Activated CD8-positive, alpha-beta memory T cell treated with anti-CD3 and anti-CD28 coated beads, Interleukin-2, amount 10 ng/mL, durations not matched to agents 7 days and 5 days (primary cell): ENCODE measurements around the gene TMC3. TPM values are rescaled to one million over a fixed set of nuclear protein-coding genes. Genes with fewer than 3 reads are reported as not detected.

Experiments
- ATAC-seq: fragments of 150-1000 bp; cut with Tn5 transposase; one replicate; pipeline ENCODE4 v1.10.0; 2021; ENCODE audit warnings: moderate library complexity
- CTCF ChIA-PET: fragments of 350-600 bp; sonication (Branson Sonifier 250); formaldehyde crosslinking; loops from one replicate; lab custom pipeline; 2021; ENCODE audit warnings: antibody characterized with exemption; lab: Charles Lee
- DNase-seq: peaks from one replicate; pipeline ENCODE4 v3.0.0-alpha.2; 2020
- H3K27ac Mint-ChIP-seq: one replicate; pipeline ENCODE4 v1.8.0; 2021; ENCODE audit warnings: mild to moderate bottlenecking, mixed read lengths
- H3K27me3 Mint-ChIP-seq: one replicate; pipeline ENCODE4 v1.8.0; 2021; ENCODE audit warnings: mixed read lengths
- H3K36me3 Mint-ChIP-seq: one replicate; pipeline ENCODE4 v1.8.0; 2021; ENCODE audit warnings: mild to moderate bottlenecking, mixed read lengths
- H3K4me1 Mint-ChIP-seq: one replicate; pipeline ENCODE4 v1.8.0; 2021; ENCODE audit warnings: mixed read lengths
- H3K4me3 Mint-ChIP-seq: one replicate; pipeline ENCODE4 v1.8.0; 2021; ENCODE audit warnings: mild to moderate bottlenecking, moderate library complexity, mixed read lengths
- H3K9me3 Mint-ChIP-seq: one replicate; pipeline ENCODE4 v1.8.0; 2022; ENCODE audit warnings: low read depth, mixed read lengths
- total RNA-seq, 2 experiments: library from RNA; stranded (reverse); gene quantifications; one replicate each; pipeline ENCODE4 v1.2.3, GENCODE V29; 2021

Gene TMC3
- total RNA-seq, 2 experiments from 2014 or later, result not detected

- no peaks in the 10 kb centered on the region for H3K27me3 Mint-ChIP-seq
- peaks cover 49% of the 10 kb centered on the region for H3K36me3 Mint-ChIP-seq
- H3K4me3 Mint-ChIP-seq, result peak overlapping the region; percentile 96
- peaks cover 84% of the 10 kb centered on the region for H3K4me1 Mint-ChIP-seq
- H3K9me3 Mint-ChIP-seq, result no peaks in the 10 kb centered on the region
- peak overlapping the region; percentile 95 for H3K27ac Mint-ChIP-seq
- DNase-seq (no peak), ATAC-seq (peak; percentile 2)
- CTCF ChIA-PET, result interaction anchor here (0.9 to 7.7 kb wide), 7 partner anchors 11 to 104 kb away, joined by 3 to 60 read pairs (median 7); no protein-coding TSS in a partner anchor
These were observed 76.9 kb downstream of the TMC3 start for GRCh38 chr15:81297147-81297572.

GRCh38 chr15:81296673-81297072 lies 77.3 kb downstream of the TMC3 start:
- Mint-ChIP-seq H3K4me1 (peaks cover 84% of the 10 kb centered on the region), H3K27me3 (no peaks in the 10 kb centered on the region), H3K36me3 (peaks cover 44% of the 10 kb centered on the region), H3K9me3 (no peaks in the 10 kb centered on the region), H3K27ac (peak overlapping the region; percentile 95), H3K4me3 (peak overlapping the region; percentile 96)
- CTCF ChIA-PET, result interaction anchor here (0.7 to 7.7 kb wide), 8 partner anchors 8 to 104 kb away, joined by 3 to 60 read pairs (median 4); partner anchors contain the start of gene STARD5
- peak; percentile 93 for DNase-seq
- ATAC-seq, result peak; percentile 73

- peaks cover 84% of the 10 kb centered on the region for H3K4me1 Mint-ChIP-seq
- ATAC-seq (peak; percentile 1), DNase-seq (no peak)
- peak overlapping the region; percentile 95 for H3K27ac Mint-ChIP-seq
- CTCF ChIA-PET, result interaction anchor here (0.7 to 7.7 kb wide), 8 partner anchors 9 to 105 kb away, joined by 3 to 60 read pairs (median 4); partner anchors contain the start of gene STARD5
- H3K9me3 Mint-ChIP-seq, result no peaks in the 10 kb centered on the region
- H3K4me3 Mint-ChIP-seq, result peak overlapping the region; percentile 96
- no peaks in the 10 kb centered on the region for H3K27me3 Mint-ChIP-seq
- H3K36me3 Mint-ChIP-seq, result peaks cover 39% of the 10 kb centered on the region
These were observed 77.8 kb downstream of the TMC3 start for GRCh38 chr15:81296186-81296585.

DNA sequence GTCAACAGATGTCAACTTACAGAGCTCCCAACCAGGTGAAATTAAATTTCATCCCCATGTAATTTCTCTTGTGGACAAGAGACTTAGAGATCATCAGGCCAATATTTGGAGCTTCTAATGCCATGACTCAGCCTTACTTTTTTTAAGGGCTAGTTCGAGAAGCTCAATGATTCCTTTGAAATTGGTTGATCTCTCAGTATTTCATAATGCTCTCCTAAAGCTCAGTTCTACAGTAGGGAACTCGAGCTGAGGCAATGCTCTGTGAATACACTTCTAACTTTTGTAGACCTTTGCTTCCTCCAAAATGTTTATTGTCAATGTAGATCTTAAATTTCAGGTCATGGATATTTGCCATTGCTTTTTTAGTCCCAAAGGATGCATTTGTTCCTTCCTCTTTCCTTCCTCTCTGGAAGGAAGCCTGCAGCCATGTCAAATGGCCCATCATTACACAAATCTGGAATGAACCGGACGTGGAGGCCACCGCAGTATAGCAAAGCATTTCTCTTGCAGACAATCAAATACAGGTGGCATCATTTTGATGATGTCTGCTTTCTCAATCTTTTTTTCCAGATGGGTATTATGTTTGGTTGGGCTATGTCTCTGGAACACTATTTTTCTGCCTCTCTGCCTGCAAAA lies 78.4 kb downstream of the TMC3 start:
- H3K27ac Mint-ChIP-seq, result peak overlapping the region; percentile 95
- H3K4me1 Mint-ChIP-seq, result peaks cover 82% of the 10 kb centered on the region
- ATAC-seq (no peak), DNase-seq (no peak)
- peaks cover 33% of the 10 kb centered on the region for H3K36me3 Mint-ChIP-seq
- CTCF ChIA-PET, result interaction anchor here (0.7 to 7.7 kb wide), 6 partner anchors 10 to 305 kb away, joined by 3 to 60 read pairs (median 3); partner anchors contain the start of gene STARD5
- peak overlapping the region; percentile 96 for H3K4me3 Mint-ChIP-seq
- H3K9me3 Mint-ChIP-seq, result no peaks in the 10 kb centered on the region
- no peaks in the 10 kb centered on the region for H3K27me3 Mint-ChIP-seq

DNA sequence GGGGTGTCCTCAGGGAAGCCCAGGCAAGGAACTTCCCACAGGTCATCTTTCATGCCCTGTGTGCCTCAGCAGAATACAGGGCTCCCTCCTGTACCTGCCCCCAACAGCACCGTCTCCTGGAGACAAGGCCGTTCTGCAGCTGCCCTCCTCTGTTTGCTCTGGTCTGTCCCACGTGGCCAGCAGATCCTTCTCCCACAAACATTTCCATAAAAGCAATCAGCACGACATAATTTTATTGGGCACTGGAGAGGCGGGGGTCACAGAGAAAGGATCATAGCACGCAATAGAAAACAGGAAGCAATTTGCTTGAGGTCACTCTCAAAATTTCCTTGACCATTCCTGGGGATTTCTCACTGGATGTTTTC lies 79.5 kb downstream of the TMC3 start:
- peak overlapping the region; percentile 95 for H3K27ac Mint-ChIP-seq
- no peak for DNase-seq
- CTCF ChIA-PET, result interaction anchor here (1.3 to 7.7 kb wide), 5 partner anchors 7 to 304 kb away, joined by 3 to 60 read pairs (median 17); no protein-coding TSS in a partner anchor
- H3K27me3 Mint-ChIP-seq, result no peaks in the 10 kb centered on the region
- peaks cover 23% of the 10 kb centered on the region for H3K36me3 Mint-ChIP-seq
- no peaks in the 10 kb centered on the region for H3K9me3 Mint-ChIP-seq
- H3K4me3 Mint-ChIP-seq, result peak overlapping the region; percentile 57
- H3K4me1 Mint-ChIP-seq, result peaks cover 76% of the 10 kb centered on the region
- no peak for ATAC-seq

- peak overlapping the region; percentile 95 for H3K27ac Mint-ChIP-seq
- H3K4me1 Mint-ChIP-seq, result peaks cover 71% of the 10 kb centered on the region
- H3K9me3 Mint-ChIP-seq, result no peaks in the 10 kb centered on the region
- peaks cover 17% of the 10 kb centered on the region for H3K36me3 Mint-ChIP-seq
- ATAC-seq, result peak; percentile 66
- CTCF ChIA-PET, result interaction anchor here (0.6 to 7.7 kb wide), 7 partner anchors 8 to 270 kb away, joined by 3 to 60 read pairs (median 6); no protein-coding TSS in a partner anchor
- peak overlapping the region; percentile 57 for H3K4me3 Mint-ChIP-seq
- H3K27me3 Mint-ChIP-seq, result no peaks in the 10 kb centered on the region
- peak; percentile 88 for DNase-seq
These were observed 80.1 kb downstream of the TMC3 start for GRCh38 chr15:81293728-81294515.

- ATAC-seq, result no peak
- CTCF ChIA-PET, result interaction anchor here (2.0 to 7.7 kb wide), 5 partner anchors 9 to 31 kb away, joined by 5 to 60 read pairs (median 17); partner anchors contain the start of gene STARD5
- Mint-ChIP-seq H3K27me3 (no peaks in the 10 kb centered on the region), H3K9me3 (no peaks in the 10 kb centered on the region), H3K27ac (peak overlapping the region; percentile 95), H3K4me3 (peak overlapping the region; percentile 57), H3K4me1 (peaks cover 67% of the 10 kb centered on the region), H3K36me3 (peaks cover 6% of the 10 kb centered on the region)
- no peak for DNase-seq
These were observed 81.5 kb downstream of the TMC3 start for GRCh38 chr15:81292523-81293001.

- Mint-ChIP-seq H3K27ac (peak overlapping the region; percentile 95), H3K4me3 (peak overlapping the region; percentile 57), H3K9me3 (no peaks in the 10 kb centered on the region), H3K36me3 (peaks cover 4% of the 10 kb centered on the region), H3K27me3 (no peaks in the 10 kb centered on the region), H3K4me1 (peaks cover 68% of the 10 kb centered on the region)
- ATAC-seq (no peak), DNase-seq (no peak)
- CTCF ChIA-PET, result interaction anchor here (1.4 to 7.7 kb wide), 6 partner anchors 10 to 32 kb away, joined by 3 to 60 read pairs (median 14); partner anchors contain the start of gene STARD5
These were observed 82.0 kb downstream of the TMC3 start for GRCh38 chr15:81291916-81292522.

- DNase-seq (no peak), ATAC-seq (no peak)
- Mint-ChIP-seq H3K4me1 (peaks cover 69% of the 10 kb centered on the region), H3K4me3 (no peak overlapping the region), H3K36me3 (peaks cover 7% of the 10 kb centered on the region), H3K27ac (no peak overlapping the region), H3K9me3 (no peaks in the 10 kb centered on the region), H3K27me3 (no peaks in the 10 kb centered on the region)
- CTCF ChIA-PET, result interaction anchor here (1.1 to 7.7 kb wide), 4 partner anchors 11 to 23 kb away, joined by 3 to 60 read pairs (median 20); no protein-coding TSS in a partner anchor
These were observed 84.1 kb downstream of the TMC3 start for GRCh38 chr15:81289910-81290309.

DNA sequence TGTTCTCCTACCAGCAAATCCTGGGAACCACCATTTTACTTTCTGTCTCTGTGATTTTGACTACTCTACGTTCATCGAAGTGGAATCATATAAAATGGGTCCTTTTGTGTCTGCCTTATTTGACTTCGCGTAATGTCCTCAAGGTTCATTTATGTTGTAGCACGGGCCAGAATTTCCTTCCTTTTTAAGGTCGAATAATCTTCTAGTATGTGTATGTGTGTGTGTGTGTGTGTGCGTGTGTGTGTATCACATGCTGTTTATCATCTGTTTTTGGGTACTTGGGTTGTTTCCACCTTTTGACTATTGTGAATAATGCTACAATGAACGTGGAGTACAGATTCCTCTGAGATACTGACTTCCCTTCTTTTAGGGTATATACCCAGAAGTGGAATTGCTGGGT lies 85.4 kb downstream of the TMC3 start:
- Mint-ChIP-seq H3K27ac (no peak overlapping the region), H3K4me3 (no peak overlapping the region), H3K4me1 (peaks cover 59% of the 10 kb centered on the region), H3K27me3 (no peaks in the 10 kb centered on the region), H3K9me3 (no peaks in the 10 kb centered on the region), H3K36me3 (peaks cover 7% of the 10 kb centered on the region)
- CTCF ChIA-PET, result no interaction called here
- ATAC-seq (no peak), DNase-seq (no peak)

DNA sequence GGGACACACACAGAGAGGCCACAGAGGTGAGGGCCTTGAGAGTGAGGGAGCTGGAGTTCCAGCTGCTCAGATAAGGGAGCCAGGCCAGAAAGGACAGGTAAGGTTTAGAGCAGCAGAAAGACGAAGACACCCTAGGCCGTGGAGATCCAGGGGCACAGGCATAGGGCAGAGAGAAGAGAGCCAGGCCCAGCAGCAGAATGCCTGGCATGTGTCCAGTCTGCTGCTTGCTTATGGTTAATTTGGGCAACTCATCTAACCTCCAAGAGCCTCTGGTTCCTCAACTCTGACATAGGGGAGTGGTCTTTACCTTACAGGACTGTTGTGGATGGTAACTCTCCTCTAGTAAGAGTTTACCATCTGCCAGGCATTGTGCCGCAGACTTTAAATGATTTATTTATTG lies 86.0 kb downstream of the TMC3 start:
- H3K27me3 Mint-ChIP-seq, result no peaks in the 10 kb centered on the region
- H3K36me3 Mint-ChIP-seq, result peaks cover 7% of the 10 kb centered on the region
- no peak for ATAC-seq
- DNase-seq, result no peak
- peak overlapping the region; percentile 0 for H3K27ac Mint-ChIP-seq
- H3K4me3 Mint-ChIP-seq, result no peak overlapping the region
- H3K4me1 Mint-ChIP-seq, result peaks cover 53% of the 10 kb centered on the region
- CTCF ChIA-PET, result interaction anchor here (2.2 to 2.6 kb wide), 2 partner anchors 10 to 13 kb away, joined by 5 to 17 read pairs; no protein-coding TSS in a partner anchor
- no peaks in the 10 kb centered on the region for H3K9me3 Mint-ChIP-seq

DNA sequence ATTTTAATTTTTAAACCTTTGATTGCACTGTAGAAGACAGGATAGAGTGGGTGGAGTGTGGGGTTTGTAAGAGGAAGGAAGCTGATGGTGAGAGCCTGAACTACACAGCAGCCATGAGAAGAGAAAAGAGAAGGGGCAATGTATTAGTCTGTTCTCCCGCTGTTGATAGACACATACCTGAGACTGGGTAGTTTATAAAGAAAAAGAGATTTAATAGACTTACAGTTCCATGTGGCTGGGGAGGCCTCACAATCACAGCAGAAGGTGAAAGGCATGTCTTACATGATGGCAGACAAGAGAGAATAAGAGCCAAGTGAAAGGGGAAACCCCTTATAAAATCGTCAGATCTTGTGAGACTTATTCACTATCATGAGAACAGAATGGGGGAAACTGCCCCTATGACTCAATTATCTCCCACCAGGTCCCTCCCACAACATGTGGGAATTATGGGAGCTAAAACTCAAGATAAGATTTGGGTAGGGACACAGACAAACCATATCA lies 87.3 kb downstream of the TMC3 start:
- Mint-ChIP-seq H3K27me3 (no peaks in the 10 kb centered on the region), H3K4me1 (peaks cover 40% of the 10 kb centered on the region)
- peak; percentile 87 for ATAC-seq

More for the DNA sequence above, 87.3 kb downstream of the TMC3 start:
- H3K4me3 Mint-ChIP-seq, result peak overlapping the region; percentile 11
- no peak for DNase-seq
- H3K9me3 Mint-ChIP-seq, result no peaks in the 10 kb centered on the region
- H3K27ac Mint-ChIP-seq, result peak overlapping the region; percentile 59
- H3K36me3 Mint-ChIP-seq, result peaks cover 7% of the 10 kb centered on the region
- CTCF ChIA-PET, result interaction anchor here (0.9 to 2.6 kb wide), 8 partner anchors 8 to 51 kb away, joined by 3 to 17 read pairs (median 4); partner anchors contain the start of gene STARD5
